Adrenal gland (tissue), 12 donors: ENCODE results near the gene AMTN. TPM values are rescaled to one million over a fixed set of nuclear protein-coding genes. Genes with fewer than 3 reads are reported as not detected.

Source experiments
- DNase-seq, 7 donors: peaks; one replicate each; pipeline ENCODE4 v3.0.0-alpha.2; 2019 to 2020
- H3K27ac ChIP-seq, 5 donors: fragments of 200-600 bp; sonication (generic) in 4 of 5; 1 replicate in 3 of 5; 2 replicates in 2 of 5; pipeline versions ENCODE4 v1.5.1 to v1.8.0; 2016 to 2020; ENCODE audit warnings: mild to moderate bottlenecking in 1 of 5
- H3K27me3 ChIP-seq: fragments of 200-600 bp; 2 replicates; pipeline ENCODE4 v1.8.0; 2021
- H3K36me3 ChIP-seq, 2 donors: fragments of 200-600 bp; replicated peaks in 1 of 2; 1 replicate in 1 of 2; 2 replicates in 1 of 2; pipeline versions ENCODE4 v1.5.1 to v1.8.0; 2018 to 2022
- H3K4me1 ChIP-seq, 2 donors: fragments of 200-600 bp; replicated peaks in 1 of 2; 1 replicate in 1 of 2; 2 replicates in 1 of 2; pipeline versions ENCODE4 v1.5.1 to v1.8.0; 2018 to 2021
- H3K4me3 ChIP-seq, 4 donors: fragments of 200-600 bp; sonication (generic) in 3 of 4; one replicate each; pipeline ENCODE4 v1.5.1; 2016 to 2018
- H3K9me3 ChIP-seq, 3 donors: fragments of 200-600 bp; sonication (generic) in 1 of 3; replicated peaks in 1 of 3; 1 replicate in 2 of 3; 2 replicates in 1 of 3; pipeline versions ENCODE4 v1.5.1 to v1.8.0; 2016 to 2021
- CTCF ChIP-seq, 6 experiments: fragments of 450-650 bp in 4 of 6; fragments of 200-600 bp in 2 of 6; sonication (generic) in 1 of 6; IDR thresholded peaks; 1 replicate in 5 of 6; 2 replicates in 1 of 6; pipeline versions ENCODE4 v1.5.1 to v1.8.0; 2016 to 2021; ENCODE audit warnings: antibody characterized with exemption in 6 of 6, mild to moderate bottlenecking in 2 of 6, moderate library complexity in 1 of 6
- POLR2A ChIP-seq, 2 donors: fragments of 450-650 bp; IDR thresholded peaks; one replicate each; pipeline ENCODE4 v1.6.1; 2017; ENCODE audit warnings: antibody characterized with exemption in 2 of 2, mild to moderate bottlenecking in 2 of 2, moderate library complexity in 1 of 2
- WGBS, 4 donors: extraction: QIAGEN DNeasy Blood & Tissue Kit in 2 of 4; methylation state at CpG; one replicate each; pipeline versions ENCODE4 v1.1.5 to v1.1.7; 2013 to 2017; 5-methylcytosine and 5-hydroxymethylcytosine counted together
- intact Hi-C, 2 donors: fragments of 100-400 bp; cut with DNase I; formaldehyde crosslinking; loops; one replicate each; pipeline versions ENCODE4 v1.14.1 to v1.15.0; 2022 to 2023
- polyA plus RNA-seq, 3 donors: library from polyadenylated mRNA; stranded (reverse); fragments of 200-250 nt in 2 of 3; fragments of 350-450 nt in 1 of 3; fragmentation: Illumina TruSeq in 1 of 3; extraction: RNeasy Lipid Tissue Mini Kit (QIAGEN cat#74804) in 1 of 3; gene quantifications; one replicate each; pipeline ENCODE4 v1.2.3, GENCODE V29; 2013 to 2014
- total RNA-seq, 9 donors: library from RNA; depleted of rRNA in 4 of 9; stranded (reverse); fragments of >200 nt in 4 of 9; fragments of 120-200 nt in 1 of 9; fragmentation: NEBNext Ultra II Directional in 1 of 9; extraction: Animal tissue kit (Norgen Biotek cat#: 25700) in 1 of 9; gene quantifications; one replicate each; pipeline versions ENCODE4 v1.1.0 to v1.2.4, GENCODE V29; 2013 to 2023
- donor health status: healthy with polysubstance abuse.
- donor health status: Bipolar disorder and iron deficiency.
- donor health status: DM: yes; HTN: yes; CAD: no.
- donor health status: DM: no; HTN: no; CAD: no.
- donor health status: DM: no; HTN: no; CAD: no.
- donor health status: DM: yes; HTN: yes; CAD: no.

AMTN gene
- total and polyA plus RNA-seq, 12 donors, result not detected

- Histone ChIP-seq H3K4me1 (no peaks in the 10 kb centered on the region), H3K4me3 (no peak overlapping the region), H3K9me3 (no peaks in the 10 kb centered on the region), H3K27me3 (no peaks in the 10 kb centered on the region), H3K36me3 (no peaks in the 10 kb centered on the region), H3K27ac (no peak overlapping the region)
- intact Hi-C loops, result no loop called here
- no peak for DNase-seq
- no peak for TF ChIP-seq POLR2A (IDR thresholded peaks at IDR 0.05)
- no peak for TF ChIP-seq CTCF (IDR thresholded peaks at IDR 0.05)
These were observed 20.5 kb downstream of the AMTN start for GRCh38 chr4:70538869-70539268.

GRCh38 chr4:70544279-70544868 is 26.0 kb downstream of the AMTN start:
- Histone ChIP-seq H3K27me3 (no peaks in the 10 kb centered on the region), H3K27ac (no peak overlapping the region), H3K9me3 (no peaks in the 10 kb centered on the region), H3K4me1 (no peaks in the 10 kb centered on the region), H3K36me3 (no peaks in the 10 kb centered on the region), H3K4me3 (no peak overlapping the region)
- no peak for DNase-seq
- peak in 4 of 6 experiments; percentile 15 to 32 (median 22) for TF ChIP-seq CTCF (IDR thresholded peaks at IDR 0.05)
- TF ChIP-seq POLR2A (IDR thresholded peaks at IDR 0.05), result no peak
- intact Hi-C loops, result no loop called here

- intact Hi-C loops, result no loop called here
- H3K36me3 ChIP-seq, result no peaks in the 10 kb centered on the region
- no peaks in the 10 kb centered on the region for H3K9me3 ChIP-seq
- H3K27me3 ChIP-seq, result no peaks in the 10 kb centered on the region
- H3K4me1 ChIP-seq, result no peaks in the 10 kb centered on the region
- H3K27ac ChIP-seq, result no peak overlapping the region
- no peak for TF ChIP-seq CTCF (IDR thresholded peaks at IDR 0.05)
- TF ChIP-seq POLR2A (IDR thresholded peaks at IDR 0.05), result no peak
- H3K4me3 ChIP-seq, result no peak overlapping the region
- 0 to 74% (median 53%) methylated on average over 1 of the region's 1 CpG for WGBS, 4 donors
- no peak for DNase-seq
These were observed 38.5 kb downstream of the AMTN start for GRCh38 chr4:70556856-70557255.

- 28 to 35% (median 32%) methylated on average over 2 of the region's 2 CpGs for WGBS, 4 donors
- DNase-seq, result peak; percentile 22 to 64 (median 49)
- no peaks in the 10 kb centered on the region for H3K27me3 ChIP-seq
- H3K36me3 ChIP-seq, result no peaks in the 10 kb centered on the region
- H3K27ac ChIP-seq, result no peak overlapping the region
- H3K4me1 ChIP-seq, result no peaks in the 10 kb centered on the region
- H3K9me3 ChIP-seq, result no peaks in the 10 kb centered on the region
- no peak overlapping the region for H3K4me3 ChIP-seq
- no peak for TF ChIP-seq POLR2A (IDR thresholded peaks at IDR 0.05)
- peak; percentile 59 to 68 (median 64) for TF ChIP-seq CTCF (IDR thresholded peaks at IDR 0.05)
- intact Hi-C loops, result no loop called here
These were observed 41.0 kb downstream of the AMTN start for GRCh38 chr4:70559211-70559830.
